ENCODE measurements around the gene GNS. TPM values are rescaled to one million over a fixed set of nuclear protein-coding genes. Genes with fewer than 3 reads are reported as not detected.
A peak's percentile ranks its signal among the peaks of the same experiment; 100 is the strongest.
"Not testable (repeated sequence)": the region's sequence is repeated elsewhere in the genome, so short reads cannot be mapped to it uniquely, and the experiment has no call there.

Gene GNS
- total and polyA plus RNA-seq, 9 donors = 63.9 to 278 (median 101) TPM

DNA sequence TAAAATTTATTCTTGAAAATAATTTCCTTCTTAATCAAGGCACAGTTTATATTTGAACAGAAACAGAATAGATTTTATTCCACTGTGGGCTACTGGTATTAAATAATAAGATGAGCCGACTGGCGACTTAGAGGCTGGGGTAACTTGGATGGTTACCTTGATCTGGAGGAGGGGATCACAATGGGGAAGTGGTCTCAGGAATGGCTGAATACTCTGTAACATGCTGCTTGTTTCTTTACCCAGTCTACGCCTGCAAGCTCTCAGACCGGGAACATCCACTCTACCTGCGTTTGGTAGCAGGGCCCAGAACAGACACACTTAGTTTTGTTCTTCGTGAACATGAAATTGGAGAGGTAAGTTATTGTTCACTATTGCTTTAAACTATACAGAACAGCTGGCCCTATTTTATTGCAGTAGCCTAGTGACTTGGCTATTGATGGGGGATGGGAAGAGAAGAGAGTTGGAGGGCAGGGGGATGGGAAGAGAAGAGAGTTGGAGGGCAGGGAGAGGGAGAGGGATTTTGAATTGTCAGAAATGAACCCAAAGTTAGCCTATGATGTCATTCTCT is 67.9 kb downstream of the GNS start:
- no peak overlapping the region for H3K4me3 ChIP-seq
- DNase-seq = no peak
- TF ChIP-seq, protein P1, sequence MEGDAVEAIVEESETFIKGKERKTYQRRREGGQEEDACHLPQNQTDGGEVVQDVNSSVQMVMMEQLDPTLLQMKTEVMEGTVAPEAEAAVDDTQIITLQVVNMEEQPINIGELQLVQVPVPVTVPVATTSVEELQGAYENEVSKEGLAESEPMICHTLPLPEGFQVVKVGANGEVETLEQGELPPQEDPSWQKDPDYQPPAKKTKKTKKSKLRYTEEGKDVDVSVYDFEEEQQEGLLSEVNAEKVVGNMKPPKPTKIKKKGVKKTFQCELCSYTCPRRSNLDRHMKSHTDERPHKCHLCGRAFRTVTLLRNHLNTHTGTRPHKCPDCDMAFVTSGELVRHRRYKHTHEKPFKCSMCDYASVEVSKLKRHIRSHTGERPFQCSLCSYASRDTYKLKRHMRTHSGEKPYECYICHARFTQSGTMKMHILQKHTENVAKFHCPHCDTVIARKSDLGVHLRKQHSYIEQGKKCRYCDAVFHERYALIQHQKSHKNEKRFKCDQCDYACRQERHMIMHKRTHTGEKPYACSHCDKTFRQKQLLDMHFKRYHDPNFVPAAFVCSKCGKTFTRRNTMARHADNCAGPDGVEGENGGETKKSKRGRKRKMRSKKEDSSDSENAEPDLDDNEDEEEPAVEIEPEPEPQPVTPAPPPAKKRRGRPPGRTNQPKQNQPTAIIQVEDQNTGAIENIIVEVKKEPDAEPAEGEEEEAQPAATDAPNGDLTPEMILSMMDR (IDR thresholded peaks at IDR 0.05) = no peak
- no peak for TF ChIP-seq EP300 (IDR thresholded peaks at IDR 0.05)
- no peak for TF ChIP-seq POLR2A (IDR thresholded peaks at IDR 0.05)
- H3K9me3 ChIP-seq = no peaks in the 10 kb centered on the region
- no peaks in the 10 kb centered on the region for H3K27me3 ChIP-seq
- intact Hi-C loops (cut with DNase I) = no loop called here
- no peak overlapping the region for H3K27ac ChIP-seq
- no peaks in the 10 kb centered on the region for H3K36me3 ChIP-seq
- 92 to 96% (median 96%) methylated on average over 6 of the region's 6 CpGs for WGBS, 3 donors
- H3K4me1 ChIP-seq (ENCODE audit: insufficient read depth) = peaks cover 4% of the 10 kb centered on the region

DNA sequence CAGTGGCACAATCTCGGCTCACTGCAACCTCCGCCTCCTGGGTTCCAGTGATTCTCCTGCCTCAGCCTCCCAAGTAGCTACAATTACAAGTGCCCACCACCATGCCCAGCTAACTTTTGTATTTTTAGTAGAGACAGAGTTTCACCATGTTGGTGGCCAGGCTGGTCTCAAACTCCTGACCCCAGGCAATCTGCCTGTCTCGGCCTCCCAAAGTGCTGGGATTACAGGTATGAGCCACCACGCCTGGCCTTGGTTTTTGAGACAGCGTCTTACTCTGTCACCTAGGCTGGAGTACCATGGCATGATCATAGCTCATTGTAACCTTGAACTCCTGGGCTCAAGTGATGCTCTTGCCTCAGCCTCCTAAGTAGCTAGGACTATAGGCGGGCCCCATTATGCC is 69.0 kb downstream of the GNS start:
- H3K36me3 ChIP-seq; DNase-seq; H3K9me3 ChIP-seq; H3K27ac ChIP-seq; H3K4me1 ChIP-seq (ENCODE audit: insufficient read depth); H3K4me3 ChIP-seq; H3K27me3 ChIP-seq; intact Hi-C loops (cut with DNase I): not testable (repeated sequence)
- 95 to 98% (median 97%) methylated on average over 6 of the region's 6 CpGs for WGBS, 3 donors

DNA sequence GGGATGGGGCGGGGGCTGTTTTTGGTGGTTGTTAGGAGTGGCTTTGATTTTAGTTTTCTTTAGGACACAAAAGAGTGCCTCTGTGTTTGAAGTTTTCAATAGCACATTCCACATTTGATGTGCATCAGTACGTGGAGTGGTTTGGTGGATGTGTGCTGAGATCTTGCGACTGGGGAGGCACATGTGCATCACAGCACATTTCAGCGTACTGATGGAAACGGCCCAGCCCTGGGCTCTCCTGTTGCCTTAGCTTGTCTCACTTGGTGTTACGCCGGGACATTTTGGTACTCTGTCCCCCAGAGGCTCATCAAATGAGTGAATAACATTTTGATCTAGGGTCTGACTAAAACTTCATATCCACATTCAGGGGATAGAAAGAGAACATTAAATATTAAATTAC is 70.5 kb downstream of the GNS start:
- intact Hi-C loops (cut with DNase I) = loop anchor here in 2 of 4 donors (5.0 to 10.0 kb wide), 2 partner anchors 74 to 76 kb away; partner anchors contain the start of gene RASSF3 (in 2 of the 2)
- no peaks in the 10 kb centered on the region for H3K9me3 ChIP-seq

DNA sequence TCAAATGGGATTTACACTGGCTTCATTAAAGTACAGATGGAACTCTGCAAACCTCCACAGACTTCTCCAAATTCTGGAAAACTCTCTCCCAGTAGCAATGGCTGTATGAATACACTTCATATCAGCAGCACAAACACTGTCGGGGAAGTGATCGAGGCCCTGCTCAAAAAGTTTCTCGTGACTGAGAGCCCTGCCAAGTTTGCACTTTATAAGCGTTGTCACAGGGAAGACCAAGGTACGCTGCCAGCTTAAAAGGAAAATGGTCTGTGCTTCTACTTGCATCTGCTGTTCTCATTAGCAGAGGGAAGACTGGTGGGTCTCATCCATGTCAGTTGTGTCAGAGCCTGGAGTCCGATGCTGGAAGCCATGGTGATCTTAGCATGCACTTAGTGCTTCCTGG is 71.0 kb downstream of the GNS start:
- 72 to 79% (median 73%) methylated on average over 6 of the region's 6 CpGs for WGBS, 3 donors
- no peak for DNase-seq
- TF ChIP-seq POLR2A (IDR thresholded peaks at IDR 0.05) = no peak
- TF ChIP-seq, protein P1 (IDR thresholded peaks at IDR 0.05) = no peak
- TF ChIP-seq EP300 (IDR thresholded peaks at IDR 0.05) = no peak
- Histone ChIP-seq H3K4me3 (no peak overlapping the region), H3K27ac (peak overlapping the region in 1 of 2 donors; percentile 27), H3K4me1 (ENCODE audit: insufficient read depth) (peaks cover 4% of the 10 kb centered on the region), H3K27me3 (no peaks in the 10 kb centered on the region), H3K36me3 (no peaks in the 10 kb centered on the region), H3K9me3 (no peaks in the 10 kb centered on the region)
- intact Hi-C loops (cut with DNase I) = loop anchor here in 2 of 4 donors (5.0 to 10.0 kb wide), 2 partner anchors 73 to 76 kb away; partner anchors contain the start of gene RASSF3 (in 2 of the 2)

More for the DNA sequence above, 70.5 kb downstream of the GNS start:
- WGBS, 3 donors = 76 to 92% (median 90%) methylated on average over 7 of the region's 7 CpGs
- no peak overlapping the region for H3K27ac ChIP-seq
- no peaks in the 10 kb centered on the region for H3K36me3 ChIP-seq
- TF ChIP-seq EP300 (IDR thresholded peaks at IDR 0.05) (no peak), POLR2A (IDR thresholded peaks at IDR 0.05) (no peak)
- TF ChIP-seq, protein P1 (IDR thresholded peaks at IDR 0.05) = no peak
- no peak overlapping the region for H3K4me3 ChIP-seq
- DNase-seq = no peak
- peaks cover 4% of the 10 kb centered on the region for H3K4me1 ChIP-seq (ENCODE audit: insufficient read depth)
- H3K27me3 ChIP-seq = no peaks in the 10 kb centered on the region

DNA sequence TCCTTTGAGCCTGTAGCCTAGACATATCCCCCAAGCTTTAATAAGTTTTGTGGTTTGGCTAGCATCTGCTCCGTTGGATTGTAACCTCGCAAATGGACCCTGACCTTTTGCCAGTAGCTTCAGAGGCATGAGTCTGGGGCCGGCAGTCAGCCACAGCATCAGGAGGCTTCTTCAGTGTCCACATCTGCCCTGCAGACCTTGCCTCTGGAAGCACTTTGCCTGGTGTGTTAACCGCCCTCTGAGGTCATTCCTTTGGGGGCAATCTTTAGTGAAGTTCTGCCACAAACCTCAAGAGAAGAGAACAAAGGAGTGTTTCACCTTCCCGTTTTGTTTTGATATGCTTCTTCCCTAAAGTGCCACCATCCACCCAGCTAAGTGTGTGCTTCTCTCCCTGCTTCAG is 71.4 kb downstream of the GNS start:
- peak overlapping the region in 1 of 2 donors; percentile 27 for H3K27ac ChIP-seq
- no peaks in the 10 kb centered on the region for H3K27me3 ChIP-seq
- H3K36me3 ChIP-seq = no peaks in the 10 kb centered on the region
- H3K4me1 ChIP-seq (ENCODE audit: insufficient read depth) = peaks cover 5% of the 10 kb centered on the region
- TF ChIP-seq EP300 (IDR thresholded peaks at IDR 0.05) = no peak
- TF ChIP-seq, protein P1 (IDR thresholded peaks at IDR 0.05) = no peak
- no peak for DNase-seq
- intact Hi-C loops (cut with DNase I) = loop anchor here in 2 of 4 donors (5.0 to 10.0 kb wide), 2 partner anchors 73 to 76 kb away; partner anchors contain the start of gene RASSF3 (in 2 of the 2)
- H3K4me3 ChIP-seq = no peak overlapping the region
- no peaks in the 10 kb centered on the region for H3K9me3 ChIP-seq
- 23 to 34% (median 26%) methylated on average over 5 of the region's 5 CpGs for WGBS, 3 donors

All from ovary (tissue), 9 donors.